Stimulated activated CD4-positive, alpha-beta T cell treated with anti-CD3 and anti-CD28 coated beads, Interleukin-1b, Interleukin-23, amount 100 ng/mL, for 4 hours (primary cell): ENCODE measurements around the gene KPRP.

Experiments used
- DNase-seq, 2 donors: peaks; one replicate each; pipeline ENCODE4 v3.0.0-alpha.2; 2020; ENCODE audit warnings: low read depth in 2 of 2

The KPRP gene

GRCh38 chr1:152770411-152770810 is 12.6 kb downstream of the KPRP start:
- no peak for DNase-seq

- DNase-seq, result no peak
These were observed 17.1 kb downstream of the KPRP start, which contains the start of gene LCE1F for GRCh38 chr1:152774875-152775274. Gene LCE1F (plus strand): TSS chr1:152775140. CDS start chr1:152776372, 1,232 bp downstream.

GRCh38 chr1:152776361-152776760 is 18.5 kb downstream of the KPRP start:
- DNase-seq, result no peak

GRCh38 chr1:152777510-152778137 is 19.8 kb downstream of the KPRP start:
- DNase-seq, result no peak

GRCh38 chr1:152783095-152783494 is 25.3 kb downstream of the KPRP start:
- DNase-seq, result no peak

GRCh38 chr1:152786077-152786476 is 28.3 kb downstream of the KPRP start, which contains the start of gene LCE1E:
Gene LCE1E (plus strand): TSS chr1:152786257. CDS start chr1:152787300, 1,043 bp downstream.
- DNase-seq, result no peak

GRCh38 chr1:152795686-152796085 is 37.9 kb downstream of the KPRP start:
- DNase-seq, result no peak

GRCh38 chr1:152796421-152796820 is 38.6 kb downstream of the KPRP start, which contains the start of gene LCE1D:
Gene LCE1D (plus strand): TSS chr1:152796721. CDS start chr1:152797795, 1,074 bp downstream.
- no peak for DNase-seq

- no peak for DNase-seq
These were observed 43.5 kb downstream of the KPRP start for GRCh38 chr1:152801333-152801732.

- DNase-seq, result no peak
These were observed 48.8 kb downstream of the KPRP start, which contains the start of gene LCE1C for GRCh38 chr1:152806576-152806975. Gene LCE1C (minus strand): TSS chr1:152806651. CDS start chr1:152805478, 1,173 bp downstream.

GRCh38 chr1:152811050-152811449 is 53.2 kb downstream of the KPRP start:
- no peak for DNase-seq
